HG03460 (cell line): ENCODE results near the gene CIROP.

Source experiments
- ATAC-seq: cut with Tn5 transposase; IDR thresholded peaks from one replicate; pipeline ENCODE4 v1.9.1; 2021; ENCODE audit not compliant: unreplicated experiment

CIROP gene

GRCh38 chr14:23095196-23096108 is 9.3 kb downstream of the CIROP start, which contains the start of gene C14orf119:
Gene C14orf119, plus strand, starts transcription at chr14:23095505. Its CDS starts 2,154 bp downstream, at chr14:23097659.
- ATAC-seq, result peak; percentile 91

- ATAC-seq, result peak; percentile 28
These were observed 10.1 kb downstream of the CIROP start, which contains the start of gene ACIN1 for GRCh38 chr14:23094666-23095195. Gene ACIN1, minus strand, starts transcription at chr14:23095136. Its CDS starts 24 bp downstream, at chr14:23095112.

- no peak for ATAC-seq
These were observed 10.7 kb downstream of the CIROP start for GRCh38 chr14:23093991-23094665.

DNA sequence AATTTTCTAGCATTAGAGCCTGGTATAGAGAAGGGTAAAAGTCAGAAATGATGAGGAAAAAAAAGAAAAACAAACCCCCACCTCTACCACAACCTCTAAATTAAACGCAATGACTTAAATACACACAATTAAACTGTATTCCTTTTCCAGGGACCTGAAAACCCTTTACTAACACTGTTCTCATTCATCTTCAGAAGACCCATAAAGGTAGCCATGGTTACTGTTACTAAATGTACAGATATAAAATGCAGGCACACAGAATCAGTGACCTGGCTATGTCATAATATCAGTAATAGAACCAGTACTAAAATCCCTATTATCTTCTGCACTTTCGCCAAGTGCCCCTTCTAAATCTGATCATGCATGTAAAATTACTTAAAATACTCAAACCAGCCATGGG is 11.3 kb downstream of the CIROP start:
- ATAC-seq, result no peak

GRCh38 chr14:23093104-23093503 is 11.7 kb downstream of the CIROP start:
- no peak for ATAC-seq

GRCh38 chr14:23091294-23092225 is 13.2 kb downstream of the CIROP start:
- ATAC-seq, result no peak

DNA sequence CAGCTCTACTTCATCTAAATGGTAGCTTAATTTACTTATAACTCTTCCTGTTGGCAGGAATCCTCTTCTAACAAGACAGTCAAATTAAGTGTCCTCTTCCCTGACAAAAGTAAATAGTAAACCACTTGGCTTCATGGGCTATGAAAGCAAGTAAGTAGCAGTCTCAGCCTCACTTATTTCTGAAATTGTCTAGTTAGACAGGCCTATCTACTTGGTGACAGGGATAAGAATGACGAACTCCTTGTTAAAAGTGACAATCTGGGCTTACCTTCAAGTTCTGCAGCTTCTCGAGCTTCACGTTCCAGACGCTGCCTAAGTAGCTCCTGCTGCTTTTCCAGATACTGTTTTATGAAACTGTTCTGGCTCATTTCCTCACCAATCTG is 14.5 kb downstream of the CIROP start:
- no peak for ATAC-seq

DNA sequence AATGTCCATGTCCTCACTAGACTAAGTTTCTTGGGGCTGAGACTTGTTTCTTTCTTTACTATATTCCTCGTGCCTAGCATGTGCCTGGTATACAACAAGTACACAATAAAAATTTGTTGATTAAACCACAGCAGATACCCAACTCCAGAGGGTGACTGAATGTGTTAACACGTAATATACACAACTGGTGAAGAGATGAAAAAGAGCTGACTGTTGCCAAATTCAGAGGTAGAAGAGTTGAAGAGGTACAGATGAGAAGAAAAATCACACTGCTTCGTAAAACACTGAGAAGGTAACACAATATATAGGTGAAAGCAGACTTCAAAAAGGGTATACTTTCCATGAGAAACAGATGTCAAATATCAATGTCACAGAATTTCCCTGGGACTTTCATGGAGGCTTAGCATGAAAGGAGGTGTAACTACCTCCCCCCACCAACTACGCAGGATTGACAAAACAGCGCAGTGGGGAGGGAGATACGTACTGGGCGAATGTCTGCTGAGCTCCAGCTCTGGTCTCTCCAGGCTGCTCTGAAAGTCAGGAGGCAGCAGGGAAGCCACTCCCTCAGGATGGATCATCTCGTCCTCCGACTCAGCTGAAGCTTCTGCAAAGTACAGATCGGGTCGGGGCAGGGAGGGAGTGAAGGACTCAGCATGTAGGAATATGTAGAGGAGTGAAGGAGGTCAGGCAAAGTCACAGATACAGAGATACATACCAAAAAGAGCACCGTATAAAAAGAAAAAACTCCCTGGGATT is 15.1 kb downstream of the CIROP start:
- no peak for ATAC-seq

GRCh38 chr14:23086565-23086964 is 18.2 kb downstream of the CIROP start:
- no peak for ATAC-seq

DNA sequence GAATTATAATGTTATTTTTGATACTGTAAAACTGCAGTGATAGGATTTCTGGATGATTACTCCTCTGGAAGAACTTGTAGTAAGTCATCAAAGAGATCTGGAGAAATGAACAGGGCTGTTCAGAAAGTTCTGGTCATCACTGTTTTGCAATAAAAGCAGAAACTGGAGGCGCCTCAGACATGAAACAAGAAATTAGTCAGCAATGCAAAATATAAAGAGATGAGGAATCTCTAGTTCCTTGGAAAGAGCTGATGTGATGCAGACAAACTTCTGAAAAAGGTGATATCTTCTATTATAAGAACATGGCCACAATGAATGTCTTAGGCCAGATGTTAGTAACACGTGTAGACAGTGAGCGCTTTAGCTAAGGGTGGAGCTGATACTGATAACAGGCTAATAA is 19.3 kb downstream of the CIROP start:
- no peak for ATAC-seq

DNA sequence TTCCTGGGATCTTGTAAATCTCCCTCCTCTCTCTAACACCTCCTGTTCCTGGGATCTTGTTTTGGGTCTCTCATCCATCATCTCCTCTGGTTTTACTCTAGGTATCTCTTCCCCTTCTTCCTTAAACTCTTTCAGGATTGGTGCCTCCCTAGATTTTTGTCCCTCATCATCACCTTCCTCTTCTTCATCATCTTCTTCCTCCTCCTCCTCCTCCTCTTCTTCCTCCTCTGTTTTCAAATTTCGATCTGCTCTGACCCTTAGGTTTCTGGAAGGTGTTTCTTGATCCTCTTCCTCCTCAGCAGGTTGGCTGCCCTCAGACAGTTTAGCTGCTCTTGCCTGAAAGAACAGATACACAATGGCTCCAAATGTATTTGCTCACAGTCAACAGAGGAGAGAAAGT is 24.3 kb downstream of the CIROP start:
- ATAC-seq, result no peak

GRCh38 chr14:23079716-23080115 is 25.1 kb downstream of the CIROP start:
- ATAC-seq, result no peak

DNA sequence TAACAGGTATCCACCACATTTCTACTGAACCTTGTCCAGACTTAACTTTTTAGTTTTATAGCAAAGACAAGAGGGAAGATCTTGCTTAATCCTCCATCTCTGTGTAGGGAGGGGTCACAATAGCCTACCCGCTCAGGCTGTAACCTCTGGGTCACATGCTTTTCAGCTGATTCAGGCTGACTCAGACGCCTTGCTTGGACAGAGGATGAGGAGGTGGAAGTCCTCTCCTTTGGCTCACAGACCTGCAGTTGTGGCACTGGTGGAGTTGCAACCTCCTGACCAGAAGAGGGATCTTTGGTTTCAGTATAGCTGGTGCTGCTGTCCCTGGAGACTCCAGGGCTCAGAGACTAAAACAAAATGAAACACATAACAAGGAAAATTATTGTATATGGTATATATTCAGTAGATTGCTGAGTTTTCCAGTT is 26.1 kb downstream of the CIROP start:
- no peak for ATAC-seq

DNA sequence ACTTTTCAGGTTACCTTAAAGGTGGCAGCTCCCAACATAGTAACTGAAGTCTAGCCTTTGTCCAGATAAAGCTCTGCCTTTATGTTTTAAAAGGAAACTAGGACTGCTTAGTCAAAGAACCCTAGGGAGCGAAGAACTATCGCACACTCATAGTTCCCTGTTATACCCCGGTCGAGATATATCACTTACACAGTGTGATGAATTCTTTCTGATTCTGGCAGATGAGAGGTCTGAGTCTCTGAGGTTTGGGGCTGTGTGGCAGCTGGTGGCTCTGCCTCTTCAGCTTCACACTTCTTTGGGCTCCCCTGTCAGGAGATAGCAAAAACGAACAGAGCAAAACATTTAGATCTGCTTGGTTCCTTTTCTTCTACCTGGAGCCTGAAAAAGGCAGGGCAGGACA is 26.8 kb downstream of the CIROP start:
- no peak for ATAC-seq

DNA sequence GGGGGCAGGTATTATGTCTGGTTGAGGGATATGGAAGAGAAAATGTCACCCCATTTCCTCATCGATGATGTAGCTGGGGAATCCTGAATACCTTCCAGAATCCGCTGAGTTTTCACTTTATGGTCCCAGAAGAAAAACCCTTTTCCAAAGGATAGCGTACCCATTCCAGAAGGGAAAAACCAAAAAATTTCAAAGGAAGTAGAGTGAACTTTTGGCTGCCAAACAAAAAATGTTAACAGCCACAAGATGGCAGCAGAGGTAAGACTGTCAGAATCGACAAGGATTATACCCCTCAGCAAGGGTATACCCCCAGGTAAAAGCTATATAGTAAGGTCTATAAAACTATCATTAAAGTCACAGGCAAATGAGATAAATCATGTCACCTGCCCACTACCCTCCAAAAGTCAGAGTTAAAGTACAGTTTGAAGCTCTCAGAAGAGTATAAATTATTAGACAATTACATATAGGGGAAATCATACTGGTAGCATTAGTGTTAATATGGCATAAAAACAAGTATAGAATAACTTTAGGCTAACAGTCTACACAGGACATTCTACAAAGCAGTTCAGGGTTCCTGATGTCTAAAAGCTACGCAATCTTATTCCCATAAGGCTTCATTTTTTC is 27.9 kb downstream of the CIROP start:
- no peak for ATAC-seq

DNA sequence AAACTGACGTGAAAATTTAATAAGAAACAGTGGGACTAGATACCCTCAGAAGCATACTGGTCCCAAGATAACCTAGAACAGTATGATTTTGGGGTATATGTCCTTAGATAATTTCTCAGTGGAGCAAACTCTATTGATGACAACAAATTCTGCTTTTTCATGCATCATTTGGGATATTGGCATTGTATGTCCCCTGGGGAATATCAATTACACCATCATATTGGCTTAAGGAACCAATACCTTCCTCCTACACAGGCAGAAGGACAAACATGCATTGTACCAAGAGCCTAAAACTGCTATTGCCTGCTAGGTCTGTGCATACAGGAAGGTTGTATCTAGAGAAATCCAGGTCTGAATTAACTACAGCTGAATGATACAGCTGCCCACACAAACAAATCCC is 29.9 kb downstream of the CIROP start:
- no peak for ATAC-seq

GRCh38 chr14:23071921-23072539 is 32.8 kb downstream of the CIROP start:
- no peak for ATAC-seq

DNA sequence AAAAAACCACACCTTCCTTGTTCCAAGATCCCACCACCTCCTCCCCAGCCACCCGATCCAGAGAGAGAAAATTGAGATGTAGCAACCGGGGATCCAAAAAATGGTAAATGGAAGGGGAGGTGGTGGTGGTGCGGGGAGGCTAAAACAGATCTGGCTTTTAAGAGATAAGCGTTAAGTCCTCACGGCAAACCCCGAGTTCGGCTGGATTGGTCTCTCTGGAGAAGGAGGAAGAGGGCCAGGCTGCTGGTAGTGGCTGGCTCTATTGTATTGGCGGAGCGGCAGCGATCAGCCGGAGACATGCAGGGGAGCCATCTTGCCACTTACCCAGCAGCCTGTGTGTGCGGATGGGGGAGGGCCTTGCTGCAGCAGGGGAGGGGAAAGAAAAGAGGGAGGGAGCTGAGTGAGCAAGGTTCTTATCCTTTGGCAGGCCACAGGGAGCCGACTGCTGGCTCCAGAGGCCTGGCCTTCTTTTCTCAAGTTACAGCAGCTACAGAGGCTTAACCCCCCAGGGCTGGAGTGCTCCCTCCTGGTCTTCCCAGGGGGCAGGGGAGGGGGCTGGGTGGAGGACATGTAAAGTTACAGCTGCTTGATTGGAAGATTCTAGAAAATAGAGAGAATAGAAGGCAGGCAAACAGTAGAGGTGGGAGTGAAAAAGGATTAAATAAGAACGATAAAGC is 33.4 kb downstream of the CIROP start:
- peak; percentile 93 for ATAC-seq
